Naive B cell (primary cell): Measurements from ENCODE around the gene KATNB1. TPM values are rescaled to one million over a fixed set of nuclear protein-coding genes. Genes with fewer than 3 reads are reported as not detected.

Source experiments
- ATAC-seq, 2 donors: fragments of 150-1000 bp; cut with Tn5 transposase; 2 replicates each; pipeline ENCODE4 v1.10.0; 2021; ENCODE audit warnings: low read depth in 2 of 2, mild to moderate bottlenecking in 2 of 2, moderate library complexity in 2 of 2
- DNase-seq: peaks from one replicate; pipeline ENCODE4 v3.0.0; 2022
- H3K27ac Mint-ChIP-seq, 6 donors: one replicate each; pipeline ENCODE4 v1.8.0; 2020 to 2022; ENCODE audit warnings: mild to moderate bottlenecking in 6 of 6, mixed read lengths in 6 of 6, moderate library complexity in 5 of 6, inconsistent platforms in 2 of 6
- H3K27me3 Mint-ChIP-seq, 3 donors: one replicate each; pipeline ENCODE4 v1.8.0; 2021 to 2022; ENCODE audit warnings: mixed read lengths in 3 of 3, mild to moderate bottlenecking in 1 of 3
- H3K36me3 Mint-ChIP-seq, 2 donors: one replicate each; pipeline ENCODE4 v1.8.0; 2020 to 2022; ENCODE audit warnings: mixed read lengths in 2 of 2, inconsistent platforms in 1 of 2, mild to moderate bottlenecking in 1 of 2
- H3K4me1 Mint-ChIP-seq, 3 donors: one replicate each; pipeline ENCODE4 v1.8.0; 2020 to 2022; ENCODE audit warnings: mixed read lengths in 3 of 3, inconsistent platforms in 1 of 3, mild to moderate bottlenecking in 1 of 3, moderate library complexity in 1 of 3
- H3K4me3 Mint-ChIP-seq, 8 donors: one replicate each; pipeline ENCODE4 v1.8.0; 2020 to 2022; ENCODE audit warnings: mild to moderate bottlenecking in 8 of 8, mixed read lengths in 8 of 8, moderate library complexity in 8 of 8, inconsistent platforms in 2 of 8
- H3K9me3 Mint-ChIP-seq, 7 donors: one replicate each; pipeline ENCODE4 v1.8.0; 2020 to 2022; ENCODE audit warnings: mixed read lengths in 7 of 7, mild to moderate bottlenecking in 5 of 7, inconsistent platforms in 2 of 7, moderate library complexity in 1 of 7
- polyA plus RNA-seq, 6 donors: library from polyadenylated mRNA; unstranded; fragments of 300-500 nt; fragmentation: Illumina TruSeq; gene quantifications; one replicate each; pipeline ENCODE4 v1.2.3, GENCODE V29; 2021; ENCODE audit warnings: low read depth in 6 of 6

Gene KATNB1
- polyA plus RNA-seq, 6 donors from 2014 or later: 6.1 to 27.2 (median 10.0) TPM

GRCh38 chr16:57732714-57733113, 2.9 kb upstream of the KATNB1 start:
- DNase-seq: no peak
- no peaks in the 10 kb centered on the region for H3K36me3 Mint-ChIP-seq
- H3K9me3 Mint-ChIP-seq: peaks cover 0 to 1% (median 0%) of the 10 kb centered on the region in 7 donors
- no peaks in the 10 kb centered on the region for H3K27me3 Mint-ChIP-seq
- peak overlapping the region in 1 of 6 donors; percentile 5 for H3K27ac Mint-ChIP-seq
- H3K4me1 Mint-ChIP-seq: peaks cover 16 to 39% (median 18%) of the 10 kb centered on the region in 3 donors
- ATAC-seq: no peak
- H3K4me3 Mint-ChIP-seq: peak overlapping the region in 5 of 8 donors; percentile 22 to 84 (median 70)

- Mint-ChIP-seq H3K27ac (peak overlapping the region in 3 of 6 donors; percentile 56 to 94 (median 87)), H3K9me3 (peaks cover 0 to 1% (median 0%) of the 10 kb centered on the region in 7 donors), H3K36me3 (no peaks in the 10 kb centered on the region), H3K27me3 (no peaks in the 10 kb centered on the region), H3K4me1 (peaks cover 14 to 39% (median 16%) of the 10 kb centered on the region in 3 donors), H3K4me3 (peak overlapping the region; percentile 90 to 100 (median 98))
- no peak for DNase-seq
- ATAC-seq: no peak
Measured at GRCh38 chr16:57734308-57734924, 1.2 kb upstream of the KATNB1 start.

- DNase-seq (peak; percentile 99), ATAC-seq (peak; percentile 84 to 86)
- peaks cover 14 to 39% (median 16%) of the 10 kb centered on the region in 3 donors for H3K4me1 Mint-ChIP-seq
- H3K27ac Mint-ChIP-seq: peak overlapping the region; percentile 82 to 96 (median 93)
- no peaks in the 10 kb centered on the region for H3K27me3 Mint-ChIP-seq
- H3K4me3 Mint-ChIP-seq: peak overlapping the region; percentile 90 to 100 (median 98)
- H3K36me3 Mint-ChIP-seq: no peaks in the 10 kb centered on the region
- peaks cover 0 to 1% (median 0%) of the 10 kb centered on the region in 7 donors for H3K9me3 Mint-ChIP-seq
Measured at GRCh38 chr16:57734925-57735754, 430 bp upstream of the KATNB1 start.

- peaks cover 0 to 1% (median 0%) of the 10 kb centered on the region in 7 donors for H3K9me3 Mint-ChIP-seq
Measured at GRCh38 chr16:57736419-57737351, 1.1 kb downstream of the KATNB1 start.

GRCh38 chr16:57738844-57739243, 3.3 kb downstream of the KATNB1 start:
- Mint-ChIP-seq H3K27ac (no peak overlapping the region), H3K9me3 (no peaks in the 10 kb centered on the region), H3K4me1 (peaks cover 14 to 33% (median 16%) of the 10 kb centered on the region in 3 donors), H3K4me3 (peak overlapping the region in 1 of 8 donors; percentile 30), H3K27me3 (no peaks in the 10 kb centered on the region), H3K36me3 (no peaks in the 10 kb centered on the region)
- ATAC-seq: no peak
- DNase-seq: no peak

More at GRCh38 chr16:57736419-57737351, 1.1 kb downstream of the KATNB1 start:
- DNase-seq: no peak
- Mint-ChIP-seq H3K4me3 (peak overlapping the region; percentile 90 to 100 (median 98)), H3K36me3 (no peaks in the 10 kb centered on the region), H3K4me1 (peaks cover 14 to 39% (median 16%) of the 10 kb centered on the region in 3 donors), H3K27ac (peak overlapping the region in 5 of 6 donors; percentile 82 to 94 (median 84)), H3K27me3 (no peaks in the 10 kb centered on the region)
- ATAC-seq: no peak

- peaks cover 14 to 25% (median 16%) of the 10 kb centered on the region in 3 donors for H3K4me1 Mint-ChIP-seq
- ATAC-seq (no peak), DNase-seq (no peak)
- no peaks in the 10 kb centered on the region for H3K27me3 Mint-ChIP-seq
- no peak overlapping the region for H3K4me3 Mint-ChIP-seq
- no peaks in the 10 kb centered on the region for H3K36me3 Mint-ChIP-seq
- no peak overlapping the region for H3K27ac Mint-ChIP-seq
- H3K9me3 Mint-ChIP-seq: no peaks in the 10 kb centered on the region
Measured at GRCh38 chr16:57739756-57740422, 4.3 kb downstream of the KATNB1 start.

GRCh38 chr16:57740423-57741071, 5.0 kb downstream of the KATNB1 start:
- ATAC-seq: no peak
- Mint-ChIP-seq H3K4me1 (peaks cover 12 to 21% (median 14%) of the 10 kb centered on the region in 3 donors), H3K4me3 (no peak overlapping the region), H3K27ac (peak overlapping the region in 1 of 6 donors; percentile 11), H3K9me3 (no peaks in the 10 kb centered on the region), H3K27me3 (no peaks in the 10 kb centered on the region), H3K36me3 (no peaks in the 10 kb centered on the region)
- no peak for DNase-seq

GRCh38 chr16:57741660-57742191, 6.2 kb downstream of the KATNB1 start:
- H3K4me1 Mint-ChIP-seq: peaks cover 0 to 9% (median 3%) of the 10 kb centered on the region in 3 donors
- no peaks in the 10 kb centered on the region for H3K36me3 Mint-ChIP-seq
- H3K9me3 Mint-ChIP-seq: no peaks in the 10 kb centered on the region
- DNase-seq: no peak
- no peak overlapping the region for H3K27ac Mint-ChIP-seq
- no peaks in the 10 kb centered on the region for H3K27me3 Mint-ChIP-seq
- no peak for ATAC-seq
- H3K4me3 Mint-ChIP-seq: no peak overlapping the region

- Mint-ChIP-seq H3K27me3 (no peaks in the 10 kb centered on the region), H3K36me3 (no peaks in the 10 kb centered on the region), H3K27ac (no peak overlapping the region), H3K4me3 (no peak overlapping the region), H3K4me1 (peaks cover 0 to 2% (median 0%) of the 10 kb centered on the region in 3 donors), H3K9me3 (no peaks in the 10 kb centered on the region)
- ATAC-seq (no peak), DNase-seq (no peak)
Measured at GRCh38 chr16:57742543-57742942, 7.0 kb downstream of the KATNB1 start.

- no peak for DNase-seq
- ATAC-seq: no peak
- no peaks in the 10 kb centered on the region for H3K27me3 Mint-ChIP-seq
- H3K4me1 Mint-ChIP-seq: no peaks in the 10 kb centered on the region
- H3K27ac Mint-ChIP-seq: peak overlapping the region in 1 of 6 donors; percentile 83
- H3K4me3 Mint-ChIP-seq: no peak overlapping the region
- no peaks in the 10 kb centered on the region for H3K36me3 Mint-ChIP-seq
- H3K9me3 Mint-ChIP-seq: no peaks in the 10 kb centered on the region
Measured at GRCh38 chr16:57743458-57743857, 7.9 kb downstream of the KATNB1 start.

GRCh38 chr16:57743886-57744641, 8.5 kb downstream of the KATNB1 start:
- no peak for DNase-seq
- Mint-ChIP-seq H3K27me3 (no peaks in the 10 kb centered on the region), H3K36me3 (no peaks in the 10 kb centered on the region), H3K27ac (peak overlapping the region in 1 of 6 donors; percentile 83), H3K4me1 (no peaks in the 10 kb centered on the region), H3K9me3 (no peaks in the 10 kb centered on the region), H3K4me3 (peak overlapping the region in 1 of 8 donors; percentile 63)
- no peak for ATAC-seq

GRCh38 chr16:57744642-57744903, 9.0 kb downstream of the KATNB1 start:
- H3K4me3 Mint-ChIP-seq: no peak overlapping the region
- H3K36me3 Mint-ChIP-seq: no peaks in the 10 kb centered on the region
- no peak for DNase-seq
- H3K4me1 Mint-ChIP-seq: no peaks in the 10 kb centered on the region
- H3K27ac Mint-ChIP-seq: no peak overlapping the region
- no peak for ATAC-seq
- H3K9me3 Mint-ChIP-seq: no peaks in the 10 kb centered on the region
- H3K27me3 Mint-ChIP-seq: no peaks in the 10 kb centered on the region
